GM19351 (cell line): ENCODE measurements around the gene ERCC1.
A peak's percentile ranks its signal among the peaks of the same experiment; 100 is the strongest.
"Not testable (repeated sequence)": the region's sequence is repeated elsewhere in the genome, so short reads cannot be mapped to it uniquely, and the experiment has no call there.

ENCODE experiments used
- ATAC-seq: cut with Tn5 transposase; IDR thresholded peaks from one replicate; pipeline ENCODE4 v1.9.1; 2021; ENCODE audit warnings: mild to moderate bottlenecking, moderate library complexity; ENCODE audit not compliant: unreplicated experiment

ERCC1 gene

GRCh38 chr19:45431008-45431407 is 7.3 kb upstream of the ERCC1 start:
- not testable (repeated sequence) for ATAC-seq

- not testable (repeated sequence) for ATAC-seq
Measured at GRCh38 chr19:45429896-45430295, 6.2 kb upstream of the ERCC1 start.

- ATAC-seq: no peak
Measured at GRCh38 chr19:45428384-45429231, 4.9 kb upstream of the ERCC1 start.

- ATAC-seq: no peak
Measured at GRCh38 chr19:45424191-45425058, 708 bp upstream of the ERCC1 start.

- ATAC-seq: no peak
Measured at GRCh38 chr19:45423033-45423588, 606 bp downstream of the ERCC1 start.

- ATAC-seq: no peak
Measured at GRCh38 chr19:45421947-45422498, 1.7 kb downstream of the ERCC1 start.

GRCh38 chr19:45420871-45421270 is 2.8 kb downstream of the ERCC1 start:
- no peak for ATAC-seq

GRCh38 chr19:45420356-45420755 is 3.4 kb downstream of the ERCC1 start:
- ATAC-seq: no peak

GRCh38 chr19:45419895-45420294 is 3.8 kb downstream of the ERCC1 start:
- ATAC-seq: no peak

GRCh38 chr19:45419396-45419795 is 4.3 kb downstream of the ERCC1 start:
- ATAC-seq: peak; percentile 58

GRCh38 chr19:45418802-45419201 is 4.9 kb downstream of the ERCC1 start:
- no peak for ATAC-seq

GRCh38 chr19:45417151-45417550 is 6.6 kb downstream of the ERCC1 start:
- ATAC-seq: no peak

- no peak for ATAC-seq
Measured at GRCh38 chr19:45414468-45414867, 9.2 kb downstream of the ERCC1 start.

GRCh38 chr19:45413497-45413896 is 10.2 kb downstream of the ERCC1 start:
- ATAC-seq: no peak

GRCh38 chr19:45410330-45410729 is 13.4 kb downstream of the ERCC1 start:
- ATAC-seq: not testable (repeated sequence)

GRCh38 chr19:45409557-45409920 is 14.2 kb downstream of the ERCC1 start:
- ATAC-seq: no peak

- ATAC-seq: no peak
Measured at GRCh38 chr19:45408830-45409556, 14.7 kb downstream of the ERCC1 start.

- no peak for ATAC-seq
Measured at GRCh38 chr19:45408121-45408520, 15.6 kb downstream of the ERCC1 start.

- not testable (repeated sequence) for ATAC-seq
Measured at GRCh38 chr19:45407585-45407984, 16.1 kb downstream of the ERCC1 start.

- ATAC-seq: no peak
Measured at GRCh38 chr19:45407091-45407375, 16.7 kb downstream of the ERCC1 start.
